Gastroesophageal sphincter (tissue), 3 donors: ENCODE data around the gene CLEC18A.
"Not testable (repeated sequence)": the region's sequence is repeated elsewhere in the genome, so short reads cannot be mapped to it uniquely, and the experiment has no call there.

Experiments used
- CTCF ChIP-seq, 4 experiments: fragments of 200-600 bp in 2 of 4; fragments of 450-650 bp in 2 of 4; sonication (generic) in 1 of 4; IDR thresholded peaks; one replicate each; pipeline ENCODE4 v1.5.1; 2017 to 2019; ENCODE audit warnings: antibody characterized with exemption in 4 of 4, mild to moderate bottlenecking in 2 of 4, moderate library complexity in 2 of 4
- EP300 ChIP-seq: sonication (generic); formaldehyde crosslinking; IDR thresholded peaks from one replicate; pipeline ENCODE4 v1.6.1; 2017; ENCODE audit warnings: antibody characterized with exemption, mild to moderate bottlenecking
- POLR2A ChIP-seq, 2 donors: fragments of 450-650 bp; IDR thresholded peaks; one replicate each; pipeline ENCODE4 v1.6.1; 2017; ENCODE audit warnings: antibody characterized with exemption in 2 of 2, mild to moderate bottlenecking in 2 of 2, moderate library complexity in 1 of 2

DNA sequence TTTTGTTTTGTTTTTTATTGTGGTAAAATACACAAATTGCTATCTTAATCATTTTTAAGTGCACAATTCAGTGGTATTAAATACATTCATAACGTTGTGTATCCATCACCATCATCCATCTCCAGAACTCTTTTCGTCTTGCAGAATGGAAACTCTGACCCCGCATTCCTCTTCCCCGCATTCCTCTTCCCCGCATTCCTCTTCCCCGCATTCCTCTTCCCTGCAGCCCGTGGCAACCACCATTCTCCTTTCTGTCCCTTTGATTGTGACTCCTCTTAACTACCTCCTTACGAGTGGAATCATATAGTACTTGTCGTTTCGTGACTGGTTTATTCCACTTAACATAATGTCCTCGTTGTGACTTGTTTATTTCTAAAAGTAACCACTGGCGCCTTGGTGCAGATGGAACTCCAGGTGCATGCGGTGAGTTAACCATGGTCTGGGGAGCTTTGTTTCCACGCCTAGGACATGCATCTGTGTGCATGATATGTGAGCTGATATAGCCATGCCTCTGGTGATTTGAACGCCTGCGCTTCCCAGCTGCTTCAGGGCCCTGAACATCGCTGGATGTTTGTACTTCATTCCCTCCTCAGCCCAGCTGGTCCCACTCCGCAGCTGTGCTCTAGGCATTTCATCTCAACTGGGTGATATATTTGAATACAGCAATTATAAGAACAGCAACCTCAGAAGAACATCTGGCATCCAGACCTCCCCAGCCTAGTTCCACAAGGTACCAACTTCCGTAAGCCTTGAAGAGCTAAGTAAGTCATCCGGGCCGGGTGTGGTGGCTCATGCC, 7.7 kb upstream of the CLEC18A start:
- not testable (repeated sequence) for TF ChIP-seq CTCF (IDR thresholded peaks at IDR 0.05); POLR2A (IDR thresholded peaks at IDR 0.05); EP300
